H1 (cell line): ENCODE measurements around the gene WDR38. TPM values are rescaled to one million over a fixed set of nuclear protein-coding genes. Genes with fewer than 3 reads are reported as not detected.

Experiments
- CTCF ChIA-PET: fragments of 300-600 bp; sonication (Branson Sonifier 250); formaldehyde crosslinking; loops from one replicate; lab custom pipeline; 2021; ENCODE audit not compliant: partially characterized antibody; lab: Charles Lee
- POLR2A ChIA-PET: fragments of 300-600 bp; sonication (Branson Sonifier 250); formaldehyde crosslinking; loops from one replicate; lab custom pipeline; 2021; ENCODE audit warnings: inconsistent platforms; ENCODE audit not compliant: partially characterized antibody; lab: Charles Lee
- DNase-seq, 2 experiments: peaks; one replicate each; pipeline versions ENCODE4 v3.0.0 to v3.0.0-alpha.2; 2010 to 2022; ENCODE audit warnings: low spot score in 2 of 2, low read depth in 1 of 2, mixed read lengths in 1 of 2
- FAIRE-seq: peaks from 2 replicates; lab custom pipeline; 2011; peaks lifted over from hg19 to GRCh38; lab: Jason Lieb, UNC
- H2AFZ ChIP-seq: 2 replicates; pipeline ENCODE4 v1.8.1; 2012; ENCODE audit warnings: low read length, inconsistent platforms
- H2AK5ac ChIP-seq: 2 replicates; pipeline ENCODE4 v1.6.1; 2013; ENCODE audit warnings: low read depth, low read length
- H2BK120ac ChIP-seq: replicated peaks from 2 replicates; pipeline ENCODE3; 2013; ENCODE audit warnings: low read depth, low read length, inconsistent platforms
- H2BK12ac ChIP-seq: 2 replicates; pipeline ENCODE4 v1.6.1; 2013; ENCODE audit warnings: low read depth, low read length
- H2BK15ac ChIP-seq: 2 replicates; pipeline ENCODE4 v1.6.1; 2013; ENCODE audit warnings: low read length
- H2BK20ac ChIP-seq: 2 replicates; pipeline ENCODE4 v1.6.1; 2013; ENCODE audit warnings: low read length
- H2BK5ac ChIP-seq: 2 replicates; pipeline ENCODE4 v1.6.1; 2013; ENCODE audit warnings: low read depth, low read length
- H3K14ac ChIP-seq: 2 replicates; pipeline ENCODE4 v1.6.1; 2013; ENCODE audit warnings: inconsistent platforms; ENCODE audit not compliant: insufficient read length
- H3K18ac ChIP-seq: 2 replicates; pipeline ENCODE4 v1.6.1; 2013; ENCODE audit warnings: low read length; ENCODE audit errors: extremely low read depth
- H3K23ac ChIP-seq: 2 replicates; pipeline ENCODE4 v1.6.1; 2013; ENCODE audit warnings: inconsistent platforms; ENCODE audit not compliant: insufficient read length
- H3K23me2 ChIP-seq: 2 replicates; pipeline ENCODE4 v1.6.1; 2013; ENCODE audit warnings: low read depth, low read length
- H3K27ac ChIP-seq: 2 replicates; pipeline ENCODE4 v1.6.1; 2011; ENCODE audit warnings: low read depth, low read length, inconsistent platforms
- H3K27me3 ChIP-seq, 4 experiments: replicated peaks in 1 of 4; 1 replicate in 1 of 4; 2 replicates in 3 of 4; pipeline versions ENCODE4 v1.6.1 to v1.8.1; 2011 to 2013; ENCODE audit warnings: low read length in 3 of 4, mild to moderate bottlenecking in 3 of 4, inconsistent platforms in 2 of 4, mixed read lengths in 2 of 4, moderate library complexity in 1 of 4; ENCODE audit not compliant: control insufficient read depth in 3 of 4, insufficient read depth in 3 of 4; ENCODE audit errors: extremely low read depth in 1 of 4
- H3K36me3 ChIP-seq, 4 experiments: 2 replicates each; pipeline versions ENCODE4 v1.6.1 to v1.8.1; 2011 to 2013; ENCODE audit warnings: mild to moderate bottlenecking in 4 of 4, low read length in 3 of 4, moderate library complexity in 2 of 4, control low read depth in 1 of 4, inconsistent platforms in 1 of 4; ENCODE audit not compliant: insufficient read depth in 4 of 4, control insufficient read depth in 2 of 4
- H3K4ac ChIP-seq: replicated peaks from 2 replicates; pipeline ENCODE3; 2013; ENCODE audit warnings: low read length, low read depth, mixed read lengths, inconsistent platforms; ENCODE audit not compliant: insufficient read length
- H3K4me1 ChIP-seq, 4 experiments: replicated peaks in 1 of 4; 1 replicate in 1 of 4; 2 replicates in 3 of 4; pipeline versions ENCODE4 v1.6.1 to v1.8.1; 2011 to 2013; ENCODE audit warnings: low read length in 3 of 4, inconsistent platforms in 2 of 4, mixed read lengths in 1 of 4; ENCODE audit not compliant: insufficient read depth in 4 of 4, control insufficient read depth in 3 of 4
- H3K4me2 ChIP-seq, 2 experiments: 2 replicates each; pipeline versions ENCODE4 v1.6.1 to v1.8.1; 2011 to 2013; ENCODE audit warnings: low read depth in 2 of 2, low read length in 2 of 2, control low read depth in 1 of 2, inconsistent platforms in 1 of 2, mild to moderate bottlenecking in 1 of 2; ENCODE audit not compliant: insufficient read depth in 1 of 2
- H3K4me3 ChIP-seq, 4 experiments: fragments of 200-600, 300-600 bp in 1 of 4; sonication (generic), shearing (Covaris generic), sonication (Bioruptor Twin) in 1 of 4; 2 replicates each; pipeline versions ENCODE4 v1.5.1 to v1.8.1; 2011 to 2016; ENCODE audit warnings: low read length in 4 of 4, low read depth in 3 of 4, control low read depth in 2 of 4, inconsistent platforms in 2 of 4, mild to moderate bottlenecking in 2 of 4, mixed read lengths in 1 of 4, moderate library complexity in 1 of 4; ENCODE audit not compliant: insufficient read depth in 2 of 4; ENCODE audit errors: extremely low read depth in 1 of 4
- H3K56ac ChIP-seq: replicated peaks from 2 replicates; pipeline ENCODE3; 2013; ENCODE audit warnings: low read depth, mild to moderate bottlenecking, mixed read lengths, low read length, inconsistent platforms; ENCODE audit not compliant: insufficient read length
- H3K79me1 ChIP-seq: 2 replicates; pipeline ENCODE4 v1.6.1; 2013; ENCODE audit warnings: low read depth, low read length, control low read depth
- H3K79me2 ChIP-seq, 2 experiments: 2 replicates each; pipeline versions ENCODE4 v1.6.1 to v1.8.1; 2012 to 2013; ENCODE audit warnings: low read length in 2 of 2, mild to moderate bottlenecking in 2 of 2, inconsistent platforms in 1 of 2; ENCODE audit not compliant: insufficient read depth in 2 of 2, control insufficient read depth in 1 of 2
- H3K9ac ChIP-seq, 4 experiments: replicated peaks in 1 of 4; 1 replicate in 1 of 4; 2 replicates in 3 of 4; pipeline versions ENCODE4 v1.6.1 to v1.8.1; 2011 to 2013; ENCODE audit warnings: low read depth in 3 of 4, low read length in 3 of 4, control low read depth in 2 of 4, mild to moderate bottlenecking in 2 of 4, moderate library complexity in 2 of 4, inconsistent platforms in 1 of 4; ENCODE audit errors: extremely low read depth in 1 of 4
- H3K9me3 ChIP-seq, 2 experiments: 2 replicates each; pipeline versions ENCODE4 v1.6.1 to v1.8.1; 2012 to 2013; ENCODE audit warnings: mild to moderate bottlenecking in 2 of 2, moderate library complexity in 2 of 2, control low read depth in 1 of 2, inconsistent platforms in 1 of 2, low read depth in 1 of 2, low read length in 1 of 2, mixed read lengths in 1 of 2; ENCODE audit not compliant: insufficient read depth in 2 of 2
- H4K20me1 ChIP-seq, 2 experiments: replicated peaks in 1 of 2; 2 replicates each; pipeline versions ENCODE3 to v1.8.1; 2011 to 2013; ENCODE audit warnings: inconsistent platforms in 2 of 2, low read length in 2 of 2, mild to moderate bottlenecking in 1 of 2; ENCODE audit not compliant: insufficient read depth in 2 of 2, control insufficient read depth in 1 of 2
- H4K5ac ChIP-seq: 2 replicates; pipeline ENCODE4 v1.6.1; 2013; ENCODE audit warnings: low read length, low read depth, mixed read lengths, inconsistent platforms; ENCODE audit not compliant: insufficient read length
- H4K8ac ChIP-seq: 2 replicates; pipeline ENCODE4 v1.8.0; 2013; ENCODE audit warnings: mild to moderate bottlenecking, moderate library complexity, low read length, inconsistent platforms; ENCODE audit not compliant: insufficient read depth; ENCODE audit errors: extremely low read depth
- H4K91ac ChIP-seq: replicated peaks from 2 replicates; pipeline ENCODE3; 2013; ENCODE audit warnings: low read length, mixed read lengths, inconsistent platforms; ENCODE audit not compliant: insufficient read length
- BACH1 ChIP-seq: IDR thresholded peaks from 2 replicates; pipeline ENCODE4 v1.6.1; 2012; ENCODE audit warnings: low read length, improper control_type of control experiment
- CBX5 ChIP-seq: fragments of 300-800, 300-1000 bp; sonication (generic); IDR thresholded peaks from 2 replicates; pipeline ENCODE4 v1.7.1; 2016; ENCODE audit warnings: antibody characterized with exemption, low read length, low read depth
- JUND ChIP-seq: IDR thresholded peaks from 2 replicates; pipeline ENCODE4 v1.6.1; 2011; ENCODE audit warnings: mild to moderate bottlenecking, improper control_type of control experiment, low read length
- KDM4A ChIP-seq: IDR thresholded peaks from one replicate; pipeline ENCODE4 v1.7.1; 2012; ENCODE audit warnings: low read depth, mild to moderate bottlenecking, moderate library complexity, low read length, inconsistent platforms; ENCODE audit not compliant: severe bottlenecking
- YY1 ChIP-seq: IDR thresholded peaks from 2 replicates; pipeline ENCODE4 v1.6.1; 2011; ENCODE audit warnings: low read depth, mild to moderate bottlenecking, low read length
- WGBS, 2 experiments: shearing (Covaris generic) in 1 of 2; methylation state at CpG; one replicate each; pipeline versions ENCODE4 v1.1.6 to v1.1.7; 2013 to 2015; ENCODE audit warnings: low lambda C conversion rate in 2 of 2, mixed read lengths in 2 of 2, inconsistent platforms in 1 of 2, low coverage in 1 of 2, missing lambda C conversion rate in 1 of 2; ENCODE audit not compliant: insufficient replicate concordance in 2 of 2, insufficient coverage in 1 of 2, insufficient read length in 1 of 2; ENCODE audit errors: extremely low coverage in 1 of 2, missing lambda C conversion rate in 1 of 2; 5-methylcytosine and 5-hydroxymethylcytosine counted together
- long read RNA-seq, 2 experiments: library from RNA in 1 of 2; library from capped mRNA in 1 of 2; stranded (forward); transcript quantifications; one replicate each; pipeline ENCODE4 v2.0.0, GENCODE V29; 2021; ENCODE audit warnings: inconsistent platforms in 1 of 2
- polyA minus RNA-seq, 3 experiments: library from RNA; depleted of rRNA, polyadenylated mRNA; stranded (reverse); fragments of >200 nt; gene quantifications; 1 replicate in 2 of 3; 2 replicates in 1 of 3; pipeline ENCODE4 v1.2.3, GENCODE V29; 2011
- polyA plus RNA-seq, 7 experiments: library from polyadenylated mRNA; depleted of rRNA in 3 of 7; stranded (reverse) in 5 of 7; unstranded in 2 of 7; fragments of >200 nt in 5 of 7; fragments of 200-250 nt in 2 of 7; gene quantifications; 1 replicate in 5 of 7; 2 replicates in 1 of 7; 4 replicates in 1 of 7; pipeline versions ENCODE4 v1.2.1 to v1.2.3, GENCODE V29; 2011 to 2013; ENCODE audit warnings: missing spikeins in 2 of 7, mixed read lengths in 2 of 7
- total RNA-seq: library from RNA; stranded (reverse); fragmentation: NEBNext Ultra II Directional; extraction: Animal tissue kit (Norgen Biotek cat#: 25700); gene quantifications from 2 replicates; pipeline ENCODE4 v1.2.1, GENCODE V29; 2021
- TF ChIP-seq, protein P1 (sequence below): IDR thresholded peaks from 2 replicates; pipeline ENCODE4 v1.6.1; 2011; ENCODE audit warnings: low read length, improper control_type of control experiment

WDR38 gene, protein sequence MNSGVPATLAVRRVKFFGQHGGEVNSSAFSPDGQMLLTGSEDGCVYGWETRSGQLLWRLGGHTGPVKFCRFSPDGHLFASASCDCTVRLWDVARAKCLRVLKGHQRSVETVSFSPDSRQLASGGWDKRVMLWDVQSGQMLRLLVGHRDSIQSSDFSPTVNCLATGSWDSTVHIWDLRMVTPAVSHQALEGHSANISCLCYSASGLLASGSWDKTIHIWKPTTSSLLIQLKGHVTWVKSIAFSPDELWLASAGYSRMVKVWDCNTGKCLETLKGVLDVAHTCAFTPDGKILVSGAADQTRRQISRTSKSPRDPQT
- total RNA-seq (not detected in 2 replicates), polyA plus RNA-seq (2011; rRNA removed) (not detected in 2 replicates), polyA minus RNA-seq (2011; rRNA and poly(A)+ RNA removed) (not detected in 2 replicates)
- polyA plus RNA-seq (2011; cell fraction: cytosol; rRNA removed), result not detected
- polyA plus RNA-seq (2011; cell fraction: nucleus; rRNA removed), result not detected
- polyA plus RNA-seq (2012, experiment 1 of 2), result 0.15 TPM in 1 of 4 replicates, not detected in the others
- not detected for polyA plus RNA-seq (2012, experiment 2 of 2)
- not detected for polyA plus RNA-seq (2013, experiment 1 of 2)
- not detected for polyA plus RNA-seq (2013, experiment 2 of 2)
- polyA minus RNA-seq (2011; cell fraction: cytosol; rRNA and poly(A)+ RNA removed), result not detected
- polyA minus RNA-seq (2011; cell fraction: nucleus; rRNA and poly(A)+ RNA removed), result not detected
- long read RNA-seq, experiment 1, result 0 reads
- long read RNA-seq, experiment 2, result 0 reads

DNA sequence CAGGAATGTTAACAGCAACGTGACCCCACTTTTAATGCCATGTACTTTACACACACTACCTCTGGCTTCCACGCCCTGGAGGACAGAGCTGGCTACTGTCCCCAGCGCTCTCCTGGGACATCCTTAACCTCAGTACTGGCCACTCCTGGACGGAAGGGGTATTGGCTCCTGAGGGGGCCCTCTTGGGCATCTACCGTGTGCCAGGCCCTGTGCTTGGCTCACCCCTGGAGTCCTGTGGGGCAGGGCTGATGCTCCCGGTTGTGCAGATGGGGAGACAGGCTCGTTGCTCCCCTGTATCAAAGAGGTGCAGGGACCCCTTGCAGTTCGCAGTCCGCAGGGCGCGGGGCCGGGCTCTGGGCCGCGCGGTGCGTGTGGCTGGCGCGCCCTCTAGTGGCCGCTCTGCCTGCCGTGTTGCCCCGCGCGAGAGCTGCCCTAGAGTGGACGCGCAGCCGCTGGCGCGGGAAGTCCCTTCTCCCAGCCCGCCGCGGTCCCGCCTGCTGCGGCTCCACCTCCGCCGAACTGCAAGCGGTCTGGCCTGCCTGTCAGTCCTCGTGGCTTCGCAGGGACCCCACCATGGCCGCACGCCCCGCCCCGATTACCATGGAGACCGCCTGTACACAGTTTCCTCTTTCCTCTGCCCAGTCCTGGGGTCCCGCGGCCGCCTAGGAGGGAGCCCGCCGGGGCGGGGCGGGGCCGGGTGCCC is at the start of gene WDR38:
Gene WDR38, plus strand, starts transcription at position 632 of the 703 bp plus-strand sequence. CDS start 72 bp downstream, outside the sequence.
- Histone ChIP-seq H3K4me2 (peak within 1 kb of the TSS; percentile 4 to 88; a peak in 3 of 4 replicates), H2BK120ac (no peak within 1 kb of the TSS), H3K79me1 (no peaks in the 10 kb centered on the region), H3K14ac (no peak within 1 kb of the TSS), H3K79me2 (no peaks in the 10 kb centered on the region), H3K4me1 (0 out of 7 replicates have a peak, but pooled peaks cover 0 to 3% (median under 1%) of the 10 kb centered on the region in 4 experiments), H3K4ac (no peak within 1 kb of the TSS), H3K18ac (no peak within 1 kb of the TSS; the same call in 1 of the 2 replicates), H2BK20ac (0 out of 2 replicates have a peak within 1 kb of the TSS, but pooled peaks have one; percentile 80), H4K8ac (peak within 1 kb of the TSS; percentile 59; the same call in 1 of the 2 replicates), H2BK12ac (peak within 1 kb of the TSS; percentile 50; the same call in 1 of the 2 replicates), H3K56ac (no peak within 1 kb of the TSS), H4K20me1 (peaks cover 11 to 17% of the 10 kb centered on the region in 2 experiments), H3K23ac (no peak within 1 kb of the TSS), H3K36me3 (peaks cover 9 to 14% (median 10%) of the 10 kb centered on the region in 4 experiments), H4K5ac (no peak within 1 kb of the TSS), H3K9me3 (no peaks in the 10 kb centered on the region), H2BK5ac (no peak within 1 kb of the TSS; the same call in 1 of the 2 replicates), H3K4me3 (peak within 1 kb of the TSS; percentile 25 to 61 (median 48)), H2AFZ (peak within 1 kb of the TSS; percentile 87; the same call in 1 of the 2 replicates), H3K23me2 (no peaks in the 10 kb centered on the region; the same call in 1 of the 2 replicates), H2BK15ac (peak within 1 kb of the TSS; percentile 46; the same call in 1 of the 2 replicates), H3K9ac (peak within 1 kb of the TSS in 1 of 4 experiments; percentile 16; a peak in 2 of 7 replicates), H3K27ac (no peak within 1 kb of the TSS), H3K27me3 (no peaks in the 10 kb centered on the region), H4K91ac (peak within 1 kb of the TSS; percentile 29), H2AK5ac (no peak within 1 kb of the TSS)
- DNase-seq (peak in 1 of 2 experiments; percentile 92), FAIRE-seq (no peak)
- 5% methylated on average over 42 of the region's 51 CpGs; no CpG with 5 or more reads in 1 of the 2 experiments for WGBS, 2 experiments
- POLR2A ChIA-PET, result interaction anchor here (0.7 to 25.5 kb wide), 13 partner anchors 8 to 78 kb away, joined by 3 to 573 read pairs (median 4); partner anchors contain the start of genes ARPC5L, NR6A1, OLFML2A and RPL35
- CTCF ChIA-PET, result interaction anchor here (0.6 to 42.1 kb wide), 52 partner anchors 9 to 503 kb away, joined by 3 to 1529 read pairs (median 5); partner anchors contain the start of genes ARPC5L, GAPVD1, NR6A1 and OLFML2A
- TF ChIP-seq CBX5, result no peak
- 0 out of 2 replicates have a peak, but pooled peaks have one; percentile 7 for TF ChIP-seq JUND
- TF ChIP-seq KDM4A, result peak; percentile 73
- TF ChIP-seq BACH1, result peak; percentile 66; the same call in 1 of the 2 replicates
- TF ChIP-seq, protein P1, sequence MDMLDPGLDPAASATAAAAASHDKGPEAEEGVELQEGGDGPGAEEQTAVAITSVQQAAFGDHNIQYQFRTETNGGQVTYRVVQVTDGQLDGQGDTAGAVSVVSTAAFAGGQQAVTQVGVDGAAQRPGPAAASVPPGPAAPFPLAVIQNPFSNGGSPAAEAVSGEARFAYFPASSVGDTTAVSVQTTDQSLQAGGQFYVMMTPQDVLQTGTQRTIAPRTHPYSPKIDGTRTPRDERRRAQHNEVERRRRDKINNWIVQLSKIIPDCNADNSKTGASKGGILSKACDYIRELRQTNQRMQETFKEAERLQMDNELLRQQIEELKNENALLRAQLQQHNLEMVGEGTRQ, result no peak
- peak; percentile 57; the same call in 1 of the 2 replicates for TF ChIP-seq YY1
